Measurements from ENCODE around the gene WBP2. TPM values are rescaled to one million over a fixed set of nuclear protein-coding genes. Genes with fewer than 3 reads are reported as not detected.

WBP2 gene
- total RNA-seq, 2 donors from 2014 or later, result 100.0 to 163 TPM

DNA sequence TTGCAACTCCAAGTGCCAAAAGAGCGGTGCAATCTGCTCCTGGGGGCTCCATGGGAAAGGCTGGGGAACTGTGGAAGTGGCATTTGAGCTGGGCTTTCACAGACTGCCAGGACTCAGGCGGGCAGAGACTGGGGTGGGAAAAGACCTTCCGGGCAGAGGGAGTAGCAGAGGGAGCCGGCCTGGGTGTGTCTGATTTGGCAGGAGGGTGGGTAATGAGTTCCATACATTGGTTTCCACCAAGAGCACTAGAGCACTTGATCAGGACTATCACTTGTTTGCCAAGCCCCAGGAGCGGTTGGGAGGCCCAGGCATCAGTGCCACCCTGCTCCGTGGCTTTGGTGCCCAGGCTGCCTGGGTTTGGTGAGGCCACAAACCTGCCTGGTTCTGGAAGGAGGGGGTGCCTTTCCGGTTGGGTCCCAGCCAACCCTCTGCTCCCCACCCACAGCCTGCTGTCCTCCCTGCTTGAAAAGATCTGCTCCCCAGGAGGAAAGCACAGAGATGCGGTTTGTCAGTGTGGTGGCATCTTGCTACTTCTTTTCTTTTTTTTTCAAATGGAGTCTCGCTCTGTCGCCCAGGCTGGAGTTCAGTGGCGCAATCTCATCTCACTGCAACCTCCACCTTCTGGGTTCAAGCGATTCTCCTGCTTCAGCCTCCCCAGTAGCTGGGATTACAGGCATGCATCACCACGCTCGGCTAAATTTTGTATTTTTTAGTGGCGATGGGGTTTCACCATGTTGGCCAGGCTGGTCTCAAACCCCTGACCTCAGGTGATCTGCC is 26.7 kb upstream of the WBP2 start:
- Histone ChIP-seq H3K4me3 (no peak overlapping the region), H3K27me3 (no peaks in the 10 kb centered on the region), H3K4me1 (peaks cover 0 to 16% of the 10 kb centered on the region in 2 donors), H3K36me3 (no peaks in the 10 kb centered on the region), H3K27ac (no peak overlapping the region), H3K9me3 (no peaks in the 10 kb centered on the region)
- no peak for DNase-seq (ENCODE audit: low spot score)
- TF ChIP-seq, protein P1, sequence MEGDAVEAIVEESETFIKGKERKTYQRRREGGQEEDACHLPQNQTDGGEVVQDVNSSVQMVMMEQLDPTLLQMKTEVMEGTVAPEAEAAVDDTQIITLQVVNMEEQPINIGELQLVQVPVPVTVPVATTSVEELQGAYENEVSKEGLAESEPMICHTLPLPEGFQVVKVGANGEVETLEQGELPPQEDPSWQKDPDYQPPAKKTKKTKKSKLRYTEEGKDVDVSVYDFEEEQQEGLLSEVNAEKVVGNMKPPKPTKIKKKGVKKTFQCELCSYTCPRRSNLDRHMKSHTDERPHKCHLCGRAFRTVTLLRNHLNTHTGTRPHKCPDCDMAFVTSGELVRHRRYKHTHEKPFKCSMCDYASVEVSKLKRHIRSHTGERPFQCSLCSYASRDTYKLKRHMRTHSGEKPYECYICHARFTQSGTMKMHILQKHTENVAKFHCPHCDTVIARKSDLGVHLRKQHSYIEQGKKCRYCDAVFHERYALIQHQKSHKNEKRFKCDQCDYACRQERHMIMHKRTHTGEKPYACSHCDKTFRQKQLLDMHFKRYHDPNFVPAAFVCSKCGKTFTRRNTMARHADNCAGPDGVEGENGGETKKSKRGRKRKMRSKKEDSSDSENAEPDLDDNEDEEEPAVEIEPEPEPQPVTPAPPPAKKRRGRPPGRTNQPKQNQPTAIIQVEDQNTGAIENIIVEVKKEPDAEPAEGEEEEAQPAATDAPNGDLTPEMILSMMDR (IDR thresholded peaks at IDR 0.05), result no peak

DNA sequence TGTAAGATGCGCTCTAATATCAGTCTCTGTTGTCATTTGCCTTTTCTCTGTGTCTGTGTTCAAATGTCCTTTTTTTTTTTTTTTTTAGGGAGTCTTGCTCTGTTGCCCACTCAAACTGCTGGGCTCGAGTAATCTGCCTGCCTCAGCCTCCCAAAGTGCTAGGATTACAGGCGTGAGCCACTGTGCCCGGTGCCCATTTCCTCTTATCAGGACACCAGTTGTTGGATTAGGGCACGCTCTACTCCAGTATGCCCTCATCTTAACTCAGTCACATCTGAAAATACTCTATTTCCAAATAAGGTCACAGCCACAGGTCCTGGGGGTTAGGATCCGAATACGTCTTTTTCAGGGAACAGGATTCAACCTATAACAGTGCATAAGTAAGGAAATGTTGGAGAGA is 25.1 kb upstream of the WBP2 start:
- Histone ChIP-seq H3K4me3 (no peak overlapping the region), H3K36me3 (peaks cover 5% of the 10 kb centered on the region), H3K4me1 (peaks cover 0 to 32% of the 10 kb centered on the region in 2 donors), H3K9me3 (no peaks in the 10 kb centered on the region), H3K27ac (no peak overlapping the region), H3K27me3 (no peaks in the 10 kb centered on the region)
- no peak for DNase-seq (ENCODE audit: low spot score)
- TF ChIP-seq, protein P1 (IDR thresholded peaks at IDR 0.05), result no peak

DNA sequence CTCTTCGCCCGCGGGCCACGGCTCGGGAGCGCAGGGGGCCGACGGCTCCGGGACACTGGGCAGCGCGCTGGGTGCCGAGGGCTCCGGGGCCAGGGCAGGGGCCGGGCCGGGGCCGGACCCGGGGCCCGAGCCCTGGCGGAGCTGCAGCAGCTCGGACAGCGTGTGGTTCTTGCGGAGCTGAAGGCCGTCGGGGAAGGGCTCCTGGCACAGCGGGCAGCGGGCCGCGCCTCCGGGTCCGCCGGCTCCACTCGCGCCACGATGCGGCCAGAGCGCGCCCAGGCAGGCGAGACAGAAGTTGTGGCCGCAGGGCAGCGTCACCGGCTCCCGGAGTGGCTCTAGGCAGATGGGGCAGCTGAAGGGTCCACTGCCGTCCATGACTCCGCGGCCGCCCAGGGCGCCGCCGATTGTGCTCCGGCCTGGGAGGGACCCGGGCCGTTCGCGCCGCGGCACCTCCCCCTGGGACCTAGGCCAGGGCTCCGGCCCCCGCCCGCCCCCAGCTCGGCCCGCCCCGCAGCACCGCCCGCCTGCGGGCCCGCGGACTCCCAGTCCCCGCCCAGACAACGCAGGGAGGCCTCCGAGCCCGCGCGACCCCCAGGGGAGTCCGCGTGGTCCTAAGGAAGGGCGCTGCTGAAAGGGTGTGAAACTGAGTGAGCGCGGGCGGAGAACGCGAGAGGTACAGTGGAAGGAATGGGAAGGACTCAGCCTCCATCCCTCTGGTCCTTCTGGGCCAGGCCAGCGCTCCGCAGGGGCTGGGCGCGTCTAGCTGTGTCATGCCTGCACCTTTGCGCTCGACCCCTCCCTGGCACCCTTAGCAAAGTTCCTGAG is 23.3 kb upstream of the WBP2 start, which contains the start of gene TRIM47:
TSS of gene TRIM47 (minus strand) at position 408 of the 825 bp plus-strand sequence. CDS start at position 375, 33 bp downstream.
- TF ChIP-seq, protein P1 (IDR thresholded peaks at IDR 0.05), result no peak
- DNase-seq (ENCODE audit: low spot score), result peak; percentile 72
- no peaks in the 10 kb centered on the region for H3K9me3 ChIP-seq
- peak within 1 kb of the TSS; percentile 93 to 94 for H3K27ac ChIP-seq
- H3K4me1 ChIP-seq, result peaks cover 0 to 50% of the 10 kb centered on the region in 2 donors
- peak within 1 kb of the TSS; percentile 59 to 63 for H3K4me3 ChIP-seq
- no peaks in the 10 kb centered on the region for H3K27me3 ChIP-seq
- peaks cover 20% of the 10 kb centered on the region for H3K36me3 ChIP-seq

DNA sequence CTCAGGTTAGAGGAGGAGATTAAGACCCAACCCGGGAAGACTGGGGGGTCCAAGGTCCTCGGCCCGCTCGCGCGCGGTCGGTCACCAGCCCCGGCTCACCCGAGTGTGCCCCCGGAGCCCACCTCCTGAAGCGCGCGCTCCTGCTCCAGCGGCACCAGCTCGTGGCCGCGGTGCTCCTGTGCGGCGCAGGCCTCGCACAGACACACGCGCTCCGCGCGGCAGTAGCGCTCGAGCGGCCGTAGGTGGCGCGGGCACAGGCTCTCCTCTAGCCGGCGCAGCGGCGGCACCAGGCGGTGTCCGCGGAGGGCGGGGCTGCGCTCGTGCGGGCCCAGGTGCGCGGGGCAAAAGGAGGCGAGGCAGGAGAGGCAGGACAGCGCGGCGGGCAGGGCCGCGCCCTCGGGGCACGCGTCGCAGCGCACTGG is 22.6 kb upstream of the WBP2 start:
- DNase-seq (ENCODE audit: low spot score), result no peak
- TF ChIP-seq, protein P1 (IDR thresholded peaks at IDR 0.05), result peak in 1 of 2 donors; percentile 56
- H3K4me3 ChIP-seq, result peak overlapping the region; percentile 59 to 63
- no peaks in the 10 kb centered on the region for H3K9me3 ChIP-seq
- H3K4me1 ChIP-seq, result peaks cover 0 to 56% of the 10 kb centered on the region in 2 donors
- H3K27me3 ChIP-seq, result no peaks in the 10 kb centered on the region
- H3K36me3 ChIP-seq, result peaks cover 20% of the 10 kb centered on the region
- peak overlapping the region; percentile 93 to 94 for H3K27ac ChIP-seq

DNA sequence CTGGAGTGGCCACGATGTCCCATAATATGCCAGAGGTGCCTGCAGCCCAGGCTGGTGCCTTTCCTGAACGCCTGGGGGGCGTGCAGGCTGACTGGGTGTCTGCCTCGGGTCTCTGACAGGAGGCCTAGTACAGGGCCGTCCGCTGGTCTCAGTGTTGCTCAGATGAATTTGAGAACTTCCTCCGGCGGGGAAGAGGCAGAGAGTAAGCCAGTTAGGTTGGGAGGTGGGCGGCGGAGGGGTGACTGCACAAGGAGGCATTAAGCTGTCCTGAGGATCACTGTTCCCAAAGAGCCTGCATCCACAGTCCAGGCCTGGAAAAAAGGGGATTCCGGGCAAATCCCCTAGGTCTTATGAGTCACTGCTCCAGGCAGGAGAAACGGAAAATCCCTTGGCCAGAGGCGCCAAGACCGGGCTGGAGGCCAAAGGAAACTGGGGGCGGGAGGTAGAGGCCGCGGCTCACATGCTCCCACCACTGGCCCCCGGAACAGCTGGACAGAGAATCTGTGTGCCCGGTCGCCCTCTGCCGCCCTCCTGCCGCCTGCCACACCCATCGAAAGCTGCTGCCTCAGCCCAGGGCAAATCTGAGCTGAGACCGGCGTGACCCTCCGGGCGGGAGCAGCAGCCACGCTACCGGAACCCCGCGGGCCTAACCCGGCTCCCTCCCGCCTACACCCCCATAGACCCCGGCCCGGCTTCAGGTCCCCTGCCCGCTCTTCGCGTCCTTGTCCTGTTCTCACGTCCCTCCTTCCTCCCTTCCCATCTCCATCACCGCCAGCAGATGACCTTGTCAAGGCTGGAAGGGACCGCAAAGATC is 22.0 kb upstream of the WBP2 start:
- H3K27ac ChIP-seq, result peak overlapping the region; percentile 93 to 94
- peak overlapping the region; percentile 59 to 63 for H3K4me3 ChIP-seq
- H3K9me3 ChIP-seq, result no peaks in the 10 kb centered on the region
- DNase-seq (ENCODE audit: low spot score), result peak; percentile 97
- H3K36me3 ChIP-seq, result peaks cover 20% of the 10 kb centered on the region
- no peaks in the 10 kb centered on the region for H3K27me3 ChIP-seq
- TF ChIP-seq, protein P1 (IDR thresholded peaks at IDR 0.05), result peak in 1 of 2 donors; percentile 50
- peaks cover 0 to 62% of the 10 kb centered on the region in 2 donors for H3K4me1 ChIP-seq
